D341Med (cell line): ENCODE measurements around the gene NFE2L2.
"Not testable (repeated sequence)": the region's sequence is repeated elsewhere in the genome, so short reads cannot be mapped to it uniquely, and the experiment has no call there.

ENCODE experiments used
- DNase-seq: peaks from one replicate; pipeline ENCODE4 v3.0.0; 2012; ENCODE audit warnings: low spot score

NFE2L2 gene

GRCh38 chr2:177279847-177280246 is 15.3 kb upstream of the NFE2L2 start:
- DNase-seq: no peak

- DNase-seq: peak; percentile 42
These were observed 11.2 kb upstream of the NFE2L2 start for GRCh38 chr2:177275743-177276055.

- DNase-seq: no peak
These were observed 10.7 kb upstream of the NFE2L2 start for GRCh38 chr2:177275040-177275742.

GRCh38 chr2:177273408-177273807 is 8.9 kb upstream of the NFE2L2 start:
- DNase-seq: no peak

GRCh38 chr2:177272765-177273164 is 8.2 kb upstream of the NFE2L2 start:
- DNase-seq: no peak

GRCh38 chr2:177271981-177272666 is 7.6 kb upstream of the NFE2L2 start:
- DNase-seq: no peak

- no peak for DNase-seq
These were observed 6.0 kb upstream of the NFE2L2 start for GRCh38 chr2:177270531-177270930.

GRCh38 chr2:177268901-177269300 is 4.4 kb upstream of the NFE2L2 start:
- DNase-seq: no peak

- no peak for DNase-seq
These were observed 3.8 kb upstream of the NFE2L2 start for GRCh38 chr2:177268187-177268871.

GRCh38 chr2:177266955-177267354 is 2.4 kb upstream of the NFE2L2 start:
- DNase-seq: not testable (repeated sequence)

GRCh38 chr2:177265824-177266817 is 1.6 kb upstream of the NFE2L2 start:
- no peak for DNase-seq

- DNase-seq: peak; percentile 61
These were observed 276 bp downstream of the NFE2L2 start for GRCh38 chr2:177264209-177264692.

GRCh38 chr2:177263451-177264208 is 897 bp downstream of the NFE2L2 start:
- peak; percentile 85 for DNase-seq

GRCh38 chr2:177262958-177263450 is 1.5 kb downstream of the NFE2L2 start:
- no peak for DNase-seq

- DNase-seq: no peak
These were observed 2.4 kb downstream of the NFE2L2 start for GRCh38 chr2:177262092-177262491.

GRCh38 chr2:177261116-177262060 is 3.1 kb downstream of the NFE2L2 start:
- DNase-seq: no peak

GRCh38 chr2:177260379-177260778 is 4.1 kb downstream of the NFE2L2 start:
- DNase-seq: no peak

- no peak for DNase-seq
These were observed 6.5 kb downstream of the NFE2L2 start for GRCh38 chr2:177258059-177258458.

- no peak for DNase-seq
These were observed 7.1 kb downstream of the NFE2L2 start for GRCh38 chr2:177257471-177257870.

GRCh38 chr2:177256695-177257094 is 7.8 kb downstream of the NFE2L2 start:
- no peak for DNase-seq
